ENCODE data around the gene SOD2.

The SOD2 gene

DNA sequence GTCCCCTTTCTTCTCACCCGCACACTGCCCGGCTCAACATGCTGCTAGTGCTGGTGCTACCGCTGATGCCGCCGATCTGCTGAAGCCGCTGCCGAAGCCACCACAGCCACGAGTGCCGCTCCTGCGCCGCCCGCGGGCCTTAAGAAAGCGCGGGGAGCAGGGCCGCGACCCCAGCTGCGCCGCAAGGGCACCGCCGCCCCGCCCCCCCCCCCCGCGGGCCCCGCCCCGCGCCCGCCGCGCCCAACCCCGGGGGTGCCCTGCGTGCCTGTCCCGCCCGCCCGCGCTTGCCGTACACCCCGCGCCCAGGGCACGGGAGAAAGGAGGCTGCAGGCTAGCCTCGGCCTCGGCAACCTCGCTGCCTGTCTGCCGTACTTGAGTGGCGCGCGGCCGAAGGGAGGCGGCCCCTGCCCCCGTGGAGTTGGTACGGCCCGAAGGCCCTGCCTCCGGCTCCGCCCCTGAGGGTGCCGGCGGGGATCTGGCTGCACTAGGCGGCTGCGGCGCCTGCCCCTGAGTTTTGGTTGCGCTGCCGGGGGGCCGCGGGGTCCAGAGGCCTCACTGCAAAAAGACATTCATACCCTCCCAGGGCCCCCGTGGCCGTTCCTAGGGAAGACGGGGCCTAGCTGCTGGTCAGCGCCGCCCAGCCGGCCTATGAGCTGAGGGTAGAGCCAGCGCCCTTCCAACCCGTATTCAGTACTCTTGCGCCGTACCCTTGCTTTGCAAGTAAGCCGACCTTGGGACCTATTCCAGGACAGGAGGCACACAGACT, at the start of gene SOD2 (continued):
- TF ChIP-seq, protein P1, sequence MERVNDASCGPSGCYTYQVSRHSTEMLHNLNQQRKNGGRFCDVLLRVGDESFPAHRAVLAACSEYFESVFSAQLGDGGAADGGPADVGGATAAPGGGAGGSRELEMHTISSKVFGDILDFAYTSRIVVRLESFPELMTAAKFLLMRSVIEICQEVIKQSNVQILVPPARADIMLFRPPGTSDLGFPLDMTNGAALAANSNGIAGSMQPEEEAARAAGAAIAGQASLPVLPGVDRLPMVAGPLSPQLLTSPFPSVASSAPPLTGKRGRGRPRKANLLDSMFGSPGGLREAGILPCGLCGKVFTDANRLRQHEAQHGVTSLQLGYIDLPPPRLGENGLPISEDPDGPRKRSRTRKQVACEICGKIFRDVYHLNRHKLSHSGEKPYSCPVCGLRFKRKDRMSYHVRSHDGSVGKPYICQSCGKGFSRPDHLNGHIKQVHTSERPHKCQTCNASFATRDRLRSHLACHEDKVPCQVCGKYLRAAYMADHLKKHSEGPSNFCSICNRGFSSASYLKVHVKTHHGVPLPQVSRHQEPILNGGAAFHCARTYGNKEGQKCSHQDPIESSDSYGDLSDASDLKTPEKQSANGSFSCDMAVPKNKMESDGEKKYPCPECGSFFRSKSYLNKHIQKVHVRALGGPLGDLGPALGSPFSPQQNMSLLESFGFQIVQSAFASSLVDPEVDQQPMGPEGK (tag by site-specific recombination; IDR thresholded peaks at IDR 0.05), result peak; percentile 76
- TF ChIP-seq ZNF350 (tag by site-specific recombination; IDR thresholded peaks at IDR 0.05) (no peak), REPIN1 (tag by site-specific recombination; IDR thresholded peaks at IDR 0.05; ENCODE audit: low read depth) (no peak), ZNF416 (tag by site-specific recombination; IDR thresholded peaks at IDR 0.05) (no peak), REST (tag by site-specific recombination; IDR thresholded peaks at IDR 0.05) (peak; percentile 91), ZNF658 (tag by site-specific recombination; IDR thresholded peaks at IDR 0.05) (no peak), OVOL3 (tag by site-specific recombination; IDR thresholded peaks at IDR 0.05) (no peak), ZNF398 (tag by site-specific recombination; IDR thresholded peaks at IDR 0.05) (no peak), ZNF747 (tag by site-specific recombination; IDR thresholded peaks at IDR 0.05) (no peak), ZNF664 (tag by site-specific recombination; IDR thresholded peaks at IDR 0.05) (no peak), ZNF707 (tag by site-specific recombination; IDR thresholded peaks at IDR 0.05) (no peak), ZNF266 (tag by site-specific recombination; IDR thresholded peaks at IDR 0.05; ENCODE audit: low read depth) (no peak), ZNF112 (tag by site-specific recombination; IDR thresholded peaks at IDR 0.05) (no peak), GLI4 (tag by site-specific recombination; IDR thresholded peaks at IDR 0.05) (no peak), ZNF202 (tag by site-specific recombination; IDR thresholded peaks at IDR 0.05; ENCODE audit: borderline replicate concordance) (no peak), ZNF629 (tag by site-specific recombination; IDR thresholded peaks at IDR 0.05) (0 out of 2 replicates have a peak, but pooled peaks have one; percentile 21), ZNF433 (tag by site-specific recombination; IDR thresholded peaks at IDR 0.05; ENCODE audit: low read depth) (no peak), ZNF600 (tag by site-specific recombination; IDR thresholded peaks at IDR 0.05) (peak; percentile 98), ZNF148 (tag by site-specific recombination; IDR thresholded peaks at IDR 0.05; ENCODE audit: borderline replicate concordance) (no peak), KLF1 (tag by site-specific recombination; IDR thresholded peaks at IDR 0.05) (peak; percentile 77), ZNF132 (tag by site-specific recombination; IDR thresholded peaks at IDR 0.05; ENCODE audit: borderline replicate concordance) (no peak)
- TF ChIP-seq, protein P2, sequence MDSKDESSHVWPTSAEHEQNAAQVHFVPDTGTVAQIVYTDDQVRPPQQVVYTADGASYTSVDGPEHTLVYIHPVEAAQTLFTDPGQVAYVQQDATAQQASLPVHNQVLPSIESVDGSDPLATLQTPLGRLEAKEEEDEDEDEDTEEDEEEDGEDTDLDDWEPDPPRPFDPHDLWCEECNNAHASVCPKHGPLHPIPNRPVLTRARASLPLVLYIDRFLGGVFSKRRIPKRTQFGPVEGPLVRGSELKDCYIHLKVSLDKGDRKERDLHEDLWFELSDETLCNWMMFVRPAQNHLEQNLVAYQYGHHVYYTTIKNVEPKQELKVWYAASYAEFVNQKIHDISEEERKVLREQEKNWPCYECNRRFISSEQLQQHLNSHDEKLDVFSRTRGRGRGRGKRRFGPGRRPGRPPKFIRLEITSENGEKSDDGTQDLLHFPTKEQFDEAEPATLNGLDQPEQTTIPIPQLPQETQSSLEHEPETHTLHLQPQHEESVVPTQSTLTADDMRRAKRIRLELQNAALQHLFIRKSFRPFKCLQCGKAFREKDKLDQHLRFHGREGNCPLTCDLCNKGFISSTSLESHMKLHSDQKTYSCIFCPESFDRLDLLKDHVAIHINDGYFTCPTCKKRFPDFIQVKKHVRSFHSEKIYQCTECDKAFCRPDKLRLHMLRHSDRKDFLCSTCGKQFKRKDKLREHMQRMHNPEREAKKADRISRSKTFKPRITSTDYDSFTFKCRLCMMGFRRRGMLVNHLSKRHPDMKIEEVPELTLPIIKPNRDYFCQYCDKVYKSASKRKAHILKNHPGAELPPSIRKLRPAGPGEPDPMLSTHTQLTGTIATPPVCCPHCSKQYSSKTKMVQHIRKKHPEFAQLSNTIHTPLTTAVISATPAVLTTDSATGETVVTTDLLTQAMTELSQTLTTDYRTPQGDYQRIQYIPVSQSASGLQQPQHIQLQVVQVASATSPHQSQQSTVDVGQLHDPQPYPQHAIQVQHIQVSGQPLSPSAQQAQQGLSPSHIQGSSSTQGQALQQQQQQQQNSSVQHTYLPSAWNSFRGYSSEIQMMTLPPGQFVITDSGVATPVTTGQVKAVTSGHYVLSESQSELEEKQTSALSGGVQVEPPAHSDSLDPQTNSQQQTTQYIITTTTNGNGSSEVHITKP (tag by site-specific recombination; IDR thresholded peaks at IDR 0.05), result peak; percentile 99
- TF ChIP-seq, protein P3, sequence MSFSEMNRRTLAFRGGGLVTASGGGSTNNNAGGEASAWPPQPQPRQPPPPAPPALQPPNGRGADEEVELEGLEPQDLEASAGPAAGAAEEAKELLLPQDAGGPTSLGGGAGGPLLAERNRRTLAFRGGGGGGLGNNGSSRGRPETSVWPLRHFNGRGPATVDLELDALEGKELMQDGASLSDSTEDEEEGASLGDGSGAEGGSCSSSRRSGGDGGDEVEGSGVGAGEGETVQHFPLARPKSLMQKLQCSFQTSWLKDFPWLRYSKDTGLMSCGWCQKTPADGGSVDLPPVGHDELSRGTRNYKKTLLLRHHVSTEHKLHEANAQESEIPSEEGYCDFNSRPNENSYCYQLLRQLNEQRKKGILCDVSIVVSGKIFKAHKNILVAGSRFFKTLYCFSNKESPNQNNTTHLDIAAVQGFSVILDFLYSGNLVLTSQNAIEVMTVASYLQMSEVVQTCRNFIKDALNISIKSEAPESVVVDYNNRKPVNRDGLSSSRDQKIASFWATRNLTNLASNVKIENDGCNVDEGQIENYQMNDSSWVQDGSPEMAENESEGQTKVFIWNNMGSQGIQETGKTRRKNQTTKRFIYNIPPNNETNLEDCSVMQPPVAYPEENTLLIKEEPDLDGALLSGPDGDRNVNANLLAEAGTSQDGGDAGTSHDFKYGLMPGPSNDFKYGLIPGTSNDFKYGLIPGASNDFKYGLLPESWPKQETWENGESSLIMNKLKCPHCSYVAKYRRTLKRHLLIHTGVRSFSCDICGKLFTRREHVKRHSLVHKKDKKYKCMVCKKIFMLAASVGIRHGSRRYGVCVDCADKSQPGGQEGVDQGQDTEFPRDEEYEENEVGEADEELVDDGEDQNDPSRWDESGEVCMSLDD (tag by site-specific recombination; IDR thresholded peaks at IDR 0.05), result peak; percentile 36; the same call in 1 of the 2 replicates
